ENCODE measurements around the gene MYO1B.
"Not testable (repeated sequence)": the region's sequence is repeated elsewhere in the genome, so short reads cannot be mapped to it uniquely, and the experiment has no call there.

The MYO1B gene

DNA sequence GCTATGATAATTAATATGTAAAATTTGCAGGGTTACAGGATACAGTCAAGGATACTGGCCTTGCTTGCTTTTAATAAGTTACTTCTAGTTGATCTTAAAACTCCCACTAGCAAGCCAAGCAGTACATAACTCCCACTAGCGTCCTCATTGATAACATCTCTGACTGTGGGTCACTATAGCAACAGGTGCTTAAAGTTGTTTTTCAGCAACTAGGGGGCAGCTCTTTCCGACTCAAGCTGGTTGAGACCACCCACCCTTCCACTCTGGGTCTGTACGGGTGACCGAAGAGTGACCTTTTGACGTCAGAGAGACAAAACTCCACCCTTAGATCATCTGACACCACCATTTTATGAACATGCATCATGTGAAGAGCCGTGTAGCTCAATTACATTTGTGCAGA, 208.6 kb downstream of the MYO1B start:
- TF ChIP-seq, protein P1, sequence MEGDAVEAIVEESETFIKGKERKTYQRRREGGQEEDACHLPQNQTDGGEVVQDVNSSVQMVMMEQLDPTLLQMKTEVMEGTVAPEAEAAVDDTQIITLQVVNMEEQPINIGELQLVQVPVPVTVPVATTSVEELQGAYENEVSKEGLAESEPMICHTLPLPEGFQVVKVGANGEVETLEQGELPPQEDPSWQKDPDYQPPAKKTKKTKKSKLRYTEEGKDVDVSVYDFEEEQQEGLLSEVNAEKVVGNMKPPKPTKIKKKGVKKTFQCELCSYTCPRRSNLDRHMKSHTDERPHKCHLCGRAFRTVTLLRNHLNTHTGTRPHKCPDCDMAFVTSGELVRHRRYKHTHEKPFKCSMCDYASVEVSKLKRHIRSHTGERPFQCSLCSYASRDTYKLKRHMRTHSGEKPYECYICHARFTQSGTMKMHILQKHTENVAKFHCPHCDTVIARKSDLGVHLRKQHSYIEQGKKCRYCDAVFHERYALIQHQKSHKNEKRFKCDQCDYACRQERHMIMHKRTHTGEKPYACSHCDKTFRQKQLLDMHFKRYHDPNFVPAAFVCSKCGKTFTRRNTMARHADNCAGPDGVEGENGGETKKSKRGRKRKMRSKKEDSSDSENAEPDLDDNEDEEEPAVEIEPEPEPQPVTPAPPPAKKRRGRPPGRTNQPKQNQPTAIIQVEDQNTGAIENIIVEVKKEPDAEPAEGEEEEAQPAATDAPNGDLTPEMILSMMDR (IDR thresholded peaks at IDR 0.05; ENCODE audit: low read depth, low read length) = no peak
- no peak for DNase-seq (ENCODE audit: low read depth, low spot score)
- no peak overlapping the region for H3K4me3 ChIP-seq (ENCODE audit: low read depth, low read length)
- in situ Hi-C loops (cut with HindIII; ENCODE audit: low sequenced_read_pairs) = no loop called here

DNA sequence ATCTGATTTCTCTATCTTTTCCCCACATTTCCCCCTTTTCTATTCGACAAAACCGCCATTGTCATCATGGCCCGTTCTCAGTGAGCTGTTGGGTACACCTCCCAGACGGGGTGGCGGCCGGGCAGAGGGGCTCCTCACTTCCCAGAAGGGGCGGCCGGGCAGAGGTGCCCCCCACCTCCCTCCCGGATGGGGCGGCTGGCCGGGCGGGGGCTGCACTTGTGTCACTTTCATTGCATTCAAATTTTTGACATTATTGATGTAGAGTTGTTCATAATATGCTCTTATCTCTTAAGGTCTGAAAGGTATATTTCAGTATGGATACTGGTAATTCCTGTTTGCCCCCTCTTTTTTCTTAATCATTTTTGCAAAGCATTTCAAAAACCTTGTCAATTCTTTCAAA, 211.3 kb downstream of the MYO1B start:
- H3K4me3 ChIP-seq (ENCODE audit: low read depth, low read length); in situ Hi-C loops (cut with HindIII; ENCODE audit: low sequenced_read_pairs); DNase-seq (ENCODE audit: low read depth, low spot score): not testable (repeated sequence)

DNA sequence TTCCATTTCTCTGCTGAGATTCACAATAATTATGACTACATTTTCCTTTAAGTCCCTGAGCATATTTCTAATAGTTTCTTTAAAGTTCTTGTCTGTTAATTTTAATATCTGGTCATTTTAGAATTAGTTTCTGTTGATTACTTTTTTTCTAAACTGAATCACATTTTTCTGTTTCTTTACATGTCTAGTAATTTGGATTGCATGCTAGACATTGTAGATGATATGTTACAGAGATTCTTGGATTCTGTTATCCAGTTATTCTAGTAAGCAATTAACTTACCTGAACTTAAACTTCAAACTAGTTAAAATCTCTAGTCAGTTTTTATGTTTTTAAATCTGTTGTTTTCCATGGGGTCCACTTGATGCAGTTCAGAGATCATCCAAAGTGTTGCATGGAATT, 214.0 kb downstream of the MYO1B start:
- TF ChIP-seq, protein P1 (IDR thresholded peaks at IDR 0.05; ENCODE audit: low read depth, low read length) = no peak
- in situ Hi-C loops (cut with HindIII; ENCODE audit: low sequenced_read_pairs) = no loop called here
- H3K4me3 ChIP-seq (ENCODE audit: low read depth, low read length) = no peak overlapping the region
- DNase-seq (ENCODE audit: low read depth, low spot score) = no peak

DNA sequence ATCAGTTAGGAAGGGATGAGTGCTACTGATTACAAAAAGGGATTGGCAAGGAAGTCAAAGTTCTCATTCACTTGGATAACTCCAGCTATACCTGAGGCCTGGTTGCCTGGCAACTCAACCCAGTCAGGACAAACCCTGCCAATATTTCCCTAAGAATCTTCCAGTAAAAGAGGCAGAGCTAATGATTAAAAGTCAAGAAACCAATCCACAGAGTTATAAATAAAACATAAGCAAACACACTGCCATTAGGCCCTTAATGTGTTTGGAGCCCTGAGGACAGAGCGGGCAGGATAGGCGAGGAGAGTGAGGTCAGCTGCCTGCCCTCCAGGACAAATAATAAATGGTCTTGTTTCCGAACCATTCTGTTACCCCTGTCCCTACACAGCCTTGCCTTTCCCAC, 217.2 kb downstream of the MYO1B start:
- in situ Hi-C loops (cut with HindIII; ENCODE audit: low sequenced_read_pairs) = no loop called here
- no peak overlapping the region for H3K4me3 ChIP-seq (ENCODE audit: low read depth, low read length)
- TF ChIP-seq, protein P1 (IDR thresholded peaks at IDR 0.05; ENCODE audit: low read depth, low read length) = no peak
- no peak for DNase-seq (ENCODE audit: low read depth, low spot score)

DNA sequence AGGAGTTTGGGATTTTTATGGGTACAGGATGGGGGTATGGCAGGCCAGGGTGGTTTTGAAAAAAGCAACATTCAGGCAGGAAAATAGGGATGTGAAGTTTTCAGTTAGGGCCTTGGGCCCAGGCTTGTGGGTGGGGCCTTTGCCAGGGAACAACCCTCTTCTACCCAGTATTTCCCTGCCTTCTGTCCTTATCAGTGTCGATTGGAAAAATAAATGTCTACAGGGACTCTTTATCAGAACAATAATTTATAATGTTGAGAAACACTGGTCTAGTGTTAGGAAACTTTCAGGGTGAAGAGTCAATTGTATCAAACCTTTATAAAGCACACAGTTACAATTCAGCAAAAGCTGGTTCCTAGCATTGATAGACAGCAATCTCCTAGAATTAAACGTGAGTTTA, 218.6 kb downstream of the MYO1B start:
- DNase-seq (ENCODE audit: low read depth, low spot score) = no peak

DNA sequence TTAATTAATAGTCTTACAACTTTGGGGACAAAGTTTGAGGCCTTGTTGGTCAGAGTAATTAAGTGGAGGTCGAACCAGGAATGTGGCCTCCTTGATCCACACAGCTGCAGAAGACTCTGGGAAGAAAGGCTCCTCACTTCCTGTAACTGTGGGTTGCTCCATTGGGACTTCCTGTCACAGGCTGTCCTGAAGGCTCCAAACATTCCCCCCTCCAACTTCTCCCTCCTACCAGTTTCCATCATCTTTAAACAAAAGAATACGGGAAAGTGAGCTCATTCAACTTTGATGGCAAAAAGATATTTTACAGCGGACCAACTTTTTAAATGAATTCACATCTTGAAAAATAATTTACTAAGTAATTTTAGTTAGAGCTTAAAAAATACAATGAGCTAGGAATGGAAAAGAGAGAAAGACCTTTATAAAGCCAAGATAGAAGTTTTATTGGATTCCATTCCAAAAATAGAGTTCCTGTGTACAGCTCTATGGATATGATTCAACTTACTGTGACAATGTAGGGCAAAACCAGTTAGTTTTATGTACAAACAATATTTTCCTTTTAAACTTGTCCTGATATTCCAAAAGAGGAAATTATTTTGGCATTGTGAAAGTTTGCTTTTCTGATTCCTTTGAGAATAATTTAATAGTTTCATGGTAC, 220.7 kb downstream of the MYO1B start:
- no peak for DNase-seq (ENCODE audit: low read depth, low spot score)
- H3K4me3 ChIP-seq (ENCODE audit: low read depth, low read length) = no peak overlapping the region
- in situ Hi-C loops (cut with HindIII; ENCODE audit: low sequenced_read_pairs) = no loop called here
- TF ChIP-seq, protein P1 (IDR thresholded peaks at IDR 0.05; ENCODE audit: low read depth, low read length) = no peak

More for the DNA sequence above, 218.6 kb downstream of the MYO1B start:
- in situ Hi-C loops (cut with HindIII; ENCODE audit: low sequenced_read_pairs) = no loop called here
- H3K4me3 ChIP-seq (ENCODE audit: low read depth, low read length) = no peak overlapping the region
- TF ChIP-seq, protein P1 (IDR thresholded peaks at IDR 0.05; ENCODE audit: low read depth, low read length) = no peak

DNA sequence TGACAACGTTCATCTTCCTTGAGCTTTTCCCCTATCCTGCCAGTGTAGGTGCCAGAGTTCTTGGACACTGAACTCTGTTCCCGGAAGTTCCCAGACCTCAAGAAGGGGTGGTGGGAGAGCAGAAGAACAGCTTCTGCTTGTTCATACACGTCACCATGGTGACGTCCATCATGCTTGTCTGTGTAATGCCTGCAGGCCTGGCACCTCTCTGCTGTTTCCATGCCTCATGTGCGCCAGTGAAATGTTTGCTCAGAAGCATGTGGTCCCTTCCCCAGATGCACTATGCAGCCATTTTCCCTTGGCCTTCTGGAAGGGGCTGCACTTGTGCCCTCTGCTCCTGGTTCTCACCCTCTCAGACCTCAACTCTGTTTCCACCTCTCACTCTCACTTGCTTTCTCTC, 221.9 kb downstream of the MYO1B start:
- DNase-seq (ENCODE audit: low read depth, low spot score) = no peak
- in situ Hi-C loops (cut with HindIII; ENCODE audit: low sequenced_read_pairs) = no loop called here
- H3K4me3 ChIP-seq (ENCODE audit: low read depth, low read length) = no peak overlapping the region
- TF ChIP-seq, protein P1 (IDR thresholded peaks at IDR 0.05; ENCODE audit: low read depth, low read length) = no peak

Data from astrocyte of the spinal cord (primary cell).